LoVo (cell line): Measurements from ENCODE around the gene WNK4.

Experiments
- DNase-seq: peaks from one replicate; pipeline ENCODE4 v3.0.0-alpha.2; 2016; ENCODE audit warnings: low spot score

The WNK4 gene

GRCh38 chr17:42797067-42798007 is 16.9 kb downstream of the WNK4 start:
- peak; percentile 77 for DNase-seq

- DNase-seq: no peak
Observed at GRCh38 chr17:42798011-42798382, 17.6 kb downstream of the WNK4 start.

- DNase-seq: peak; percentile 89
Observed at GRCh38 chr17:42798383-42799380, 18.3 kb downstream of the WNK4 start, which contains the start of the genes CNTD1 and COA3. TSS of gene CNTD1 (plus strand) at chr17:42798861. CDS start at chr17:42799068, 207 bp downstream. TSS of gene COA3 (minus strand) at chr17:42798704. CDS start at chr17:42798681, 23 bp downstream.

GRCh38 chr17:42803074-42803883 is 22.9 kb downstream of the WNK4 start:
- DNase-seq: peak; percentile 41

GRCh38 chr17:42804918-42805367 is 24.5 kb downstream of the WNK4 start:
- no peak for DNase-seq

- no peak for DNase-seq
Observed at GRCh38 chr17:42806249-42806648, 25.8 kb downstream of the WNK4 start.

- DNase-seq: no peak
Observed at GRCh38 chr17:42809250-42809649, 28.8 kb downstream of the WNK4 start.

GRCh38 chr17:42814633-42815399 is 34.4 kb downstream of the WNK4 start:
- DNase-seq: no peak

GRCh38 chr17:42817866-42818265 is 37.5 kb downstream of the WNK4 start:
- DNase-seq: no peak

GRCh38 chr17:42818379-42818778 is 38.0 kb downstream of the WNK4 start:
- DNase-seq: no peak

- peak; percentile 46 for DNase-seq
Observed at GRCh38 chr17:42819939-42820535, 39.6 kb downstream of the WNK4 start.

GRCh38 chr17:42821176-42821575 is 40.8 kb downstream of the WNK4 start:
- no peak for DNase-seq

- no peak for DNase-seq
Observed at GRCh38 chr17:42827472-42827871, 47.1 kb downstream of the WNK4 start.

- no peak for DNase-seq
Observed at GRCh38 chr17:42830971-42831370, 50.6 kb downstream of the WNK4 start.

- DNase-seq: peak; percentile 22
Observed at GRCh38 chr17:42832213-42832933, 52.0 kb downstream of the WNK4 start.

GRCh38 chr17:42832934-42833766 is 52.7 kb downstream of the WNK4 start, which contains the start of gene PSME3:
TSS of gene PSME3 (plus strand) at chr17:42833397. CDS start at chr17:42833632, 235 bp downstream.
- peak; percentile 91 for DNase-seq

- DNase-seq: no peak
Observed at GRCh38 chr17:42833767-42834422, 53.5 kb downstream of the WNK4 start.

GRCh38 chr17:42835732-42836131 is 55.3 kb downstream of the WNK4 start:
- DNase-seq: no peak
